IMR-90 (cell line): ENCODE measurements around the gene SPCS3. TPM values are rescaled to one million over a fixed set of nuclear protein-coding genes. Genes with fewer than 3 reads are reported as not detected.

Source experiments
- ATAC-seq: fragments of 200-7000 bp; cut with Tn5 transposase; 2 replicates; pipeline ENCODE4 v1.9.1; 2020; ENCODE audit warnings: low read depth, mild to moderate bottlenecking, moderate library complexity
- BruUV-seq: library from RNA; stranded (reverse); fragments of 400-500 nt; replicated peaks from 2 replicates; lab custom pipeline; 2021; lab: Mats Ljungman, UMichigan
- CTCF ChIA-PET: fragments of 300-600 bp; formaldehyde crosslinking; extraction: SDS; loops from one replicate; lab custom pipeline; 2021; ENCODE audit warnings: antibody characterized with exemption; lab: Yijun Ruan, JAX
- POLR2A ChIA-PET: fragments of 300-600 bp; sonication (Branson Sonifier 250); formaldehyde crosslinking; loops from one replicate; lab custom pipeline; 2022; ENCODE audit warnings: antibody characterized with exemption; ENCODE audit not compliant: unreplicated experiment; lab: Charles Lee
- DNase-seq: peaks from one replicate; pipeline ENCODE4 v3.0.0; 2013
- H2AFZ ChIP-seq: replicated peaks from 2 replicates; pipeline ENCODE3; 2013; ENCODE audit warnings: low read length, mild to moderate bottlenecking; ENCODE audit not compliant: poor library complexity
- H2AK5ac ChIP-seq: 2 replicates; pipeline ENCODE4 v1.6.1; 2013; ENCODE audit warnings: low read depth, low read length, inconsistent platforms
- H2AK9ac ChIP-seq: replicated peaks from 2 replicates; pipeline ENCODE3; 2013; ENCODE audit warnings: mild to moderate bottlenecking, low read depth, low read length, moderate library complexity; ENCODE audit not compliant: poor library complexity
- H2BK120ac ChIP-seq: 2 replicates; pipeline ENCODE4 v1.6.1; 2013; ENCODE audit warnings: low read depth, low read length, inconsistent platforms
- H2BK15ac ChIP-seq: 3 replicates; pipeline ENCODE4 v1.6.1; 2013; ENCODE audit warnings: low read depth, low read length, inconsistent platforms
- H2BK20ac ChIP-seq: 2 replicates; pipeline ENCODE4 v1.6.1; 2013; ENCODE audit warnings: low read depth, mild to moderate bottlenecking, inconsistent platforms, low read length, moderate library complexity
- H2BK5ac ChIP-seq: 2 replicates; pipeline ENCODE4 v1.6.1; 2013; ENCODE audit warnings: mild to moderate bottlenecking, low read depth, low read length, inconsistent platforms; ENCODE audit not compliant: poor library complexity, severe bottlenecking
- H3K14ac ChIP-seq: replicated peaks from 2 replicates; pipeline ENCODE4 v1.6.1; 2013; ENCODE audit warnings: low read depth, low read length, inconsistent platforms
- H3K18ac ChIP-seq: 2 replicates; pipeline ENCODE4 v1.6.1; 2013; ENCODE audit warnings: low read depth, low read length, control low read depth
- H3K23ac ChIP-seq: 2 replicates; pipeline ENCODE4 v1.6.1; 2013; ENCODE audit warnings: low read depth, low read length, inconsistent platforms
- H3K27ac ChIP-seq: 2 replicates; pipeline ENCODE4 v1.5.1; 2013; ENCODE audit warnings: mild to moderate bottlenecking, control low read depth, low read length; ENCODE audit not compliant: insufficient read depth
- H3K27me3 ChIP-seq: 2 replicates; pipeline ENCODE4 v1.6.1; 2013; ENCODE audit warnings: low read length; ENCODE audit not compliant: control insufficient read depth, insufficient read depth
- H3K36me3 ChIP-seq: 2 replicates; pipeline ENCODE4 v1.6.1; 2013; ENCODE audit warnings: low read length, mixed read lengths; ENCODE audit not compliant: control insufficient read depth, insufficient read depth
- H3K4ac ChIP-seq: 2 replicates; pipeline ENCODE4 v1.6.1; 2013; ENCODE audit warnings: low read depth, low read length, inconsistent platforms
- H3K4me1 ChIP-seq: 2 replicates; pipeline ENCODE4 v1.6.1; 2013; ENCODE audit warnings: low read length, mixed read lengths; ENCODE audit not compliant: control insufficient read depth, insufficient read depth
- H3K4me2 ChIP-seq: 2 replicates; pipeline ENCODE4 v1.6.1; 2013; ENCODE audit warnings: low read depth, mild to moderate bottlenecking, control low read depth, low read length, moderate library complexity
- H3K4me3 ChIP-seq: 2 replicates; pipeline ENCODE4 v1.5.1; 2013; ENCODE audit warnings: low read depth, mild to moderate bottlenecking, control low read depth, low read length, moderate library complexity; ENCODE audit not compliant: insufficient read depth
- H3K56ac ChIP-seq: 2 replicates; pipeline ENCODE4 v1.6.1; 2013; ENCODE audit warnings: low read length, inconsistent platforms; ENCODE audit not compliant: insufficient read depth; ENCODE audit errors: extremely low read depth
- H3K79me1 ChIP-seq, 2 experiments: 2 replicates each; pipeline ENCODE4 v1.6.1; 2013; ENCODE audit warnings: low read length in 2 of 2, inconsistent platforms in 1 of 2, low read depth in 1 of 2
- H3K9ac ChIP-seq: 2 replicates; pipeline ENCODE4 v1.6.1; 2013; ENCODE audit warnings: low read depth, low read length, control low read depth
- H3K9me1 ChIP-seq: 2 replicates; pipeline ENCODE4 v1.6.1; 2013; ENCODE audit warnings: low read length, inconsistent platforms; ENCODE audit not compliant: insufficient read depth
- H3K9me3 ChIP-seq: 2 replicates; pipeline ENCODE4 v1.6.1; 2013; ENCODE audit warnings: low read length; ENCODE audit not compliant: control insufficient read depth, insufficient read depth
- H4K20me1 ChIP-seq: 2 replicates; pipeline ENCODE4 v1.6.1; 2013; ENCODE audit warnings: low read length, inconsistent platforms; ENCODE audit not compliant: insufficient read depth
- H4K5ac ChIP-seq: 2 replicates; pipeline ENCODE4 v1.6.1; 2013; ENCODE audit warnings: mild to moderate bottlenecking, low read depth, low read length, control low read depth
- H4K8ac ChIP-seq, 2 experiments: 2 replicates each; pipeline ENCODE4 v1.6.1; 2013; ENCODE audit warnings: low read depth in 2 of 2, low read length in 2 of 2, control low read depth in 1 of 2, inconsistent platforms in 1 of 2
- H4K91ac ChIP-seq: 2 replicates; pipeline ENCODE4 v1.6.1; 2013; ENCODE audit warnings: low read depth, low read length, inconsistent platforms; ENCODE audit not compliant: insufficient read depth
- BHLHE40 ChIP-seq: fragments of 150-350 bp; IDR thresholded peaks from 2 replicates; pipeline ENCODE4 v1.6.1; 2016; ENCODE audit warnings: mild to moderate bottlenecking, low read depth, low read length
- MXI1 ChIP-seq: IDR thresholded peaks from 2 replicates; pipeline ENCODE4 v1.6.1; 2012; ENCODE audit warnings: low read depth, mild to moderate bottlenecking, low read length, moderate library complexity, borderline replicate concordance
- WGBS, 2 experiments: methylation state at CpG; one replicate each; pipeline versions ENCODE4 v1.1.5 to v1.1.7; 2013; ENCODE audit warnings: missing lambda C conversion rate in 2 of 2; ENCODE audit not compliant: insufficient read length in 1 of 2; ENCODE audit errors: extremely low coverage in 2 of 2; 5-methylcytosine and 5-hydroxymethylcytosine counted together
- dilution Hi-C: fragments of 300-500 bp; cut with HindIII; formaldehyde crosslinking; loops from one replicate; pipeline ENCODE4 v1.14.3; 2018; ENCODE audit warnings: low sequenced_read_pairs; ENCODE audit not compliant: unreplicated experiment
- in situ Hi-C: fragments of 300-500 bp; cut with MboI; formaldehyde crosslinking; loops from 3 replicates; pipeline ENCODE4 v1.14.3; 2019; ENCODE audit warnings: low sequenced_read_pairs, inconsistent platforms, mixed read lengths
- intact Hi-C: fragments of 100-400 bp; cut with micrococcal nuclease; formaldehyde crosslinking; loops from 2 replicates; pipeline ENCODE4 v1.10.0; 2022
- polyA plus RNA-seq, 3 experiments: library from polyadenylated mRNA; depleted of rRNA; stranded (reverse); fragments of >200 nt; gene quantifications; 2 replicates each; pipeline ENCODE4 v1.2.3, GENCODE V29; 2012; ENCODE audit warnings: low replicate concordance in 1 of 3
- total RNA-seq: library from RNA; depleted of rRNA; stranded (reverse); fragments of >200 nt; gene quantifications from 2 replicates; pipeline ENCODE4 v1.2.3, GENCODE V29; 2012

The SPCS3 gene
- total and polyA plus RNA-seq, 2 of the 4 experiments (the other 2 are of a cell fraction) = 41.6 to 77.4 TPM

GRCh38 chr4:176319151-176319703 lies 539 bp upstream of the SPCS3 start:
- no peaks in the 10 kb centered on the region for H3K36me3 ChIP-seq
- H4K20me1 ChIP-seq = peaks cover 6% of the 10 kb centered on the region; the same call in 1 of the 2 replicates
- peak overlapping the region; percentile 18; the same call in 1 of the 3 replicates for H2BK15ac ChIP-seq
- peak overlapping the region; percentile 67 for H2BK5ac ChIP-seq
- H3K9me3 ChIP-seq = no peaks in the 10 kb centered on the region
- peak overlapping the region; percentile 77 for H3K27ac ChIP-seq
- in situ Hi-C loops (no loop called here), intact Hi-C loops (loop anchor here (2.0 kb wide), 1 partner anchor 124 kb away; the partner anchor contains the start of gene SPATA4), dilution Hi-C loops (no loop called here)
- peak overlapping the region; percentile 71 for H2AK9ac ChIP-seq
- peak overlapping the region; percentile 84 for H3K14ac ChIP-seq
- no peaks in the 10 kb centered on the region for H3K27me3 ChIP-seq
- H2AK5ac ChIP-seq = no peak overlapping the region
- H2AFZ ChIP-seq = peak overlapping the region; percentile 97
- 0 out of 2 replicates have a peak overlapping the region, but pooled peaks have one; percentile 12 for H3K18ac ChIP-seq
- ATAC-seq = peak; percentile 3
- H4K5ac ChIP-seq = peak overlapping the region; percentile 8; the same call in 1 of the 2 replicates
- peaks cover 0 to 10% of the 10 kb centered on the region in 2 experiments; a peak in 1 of 4 replicates for H3K79me1 ChIP-seq
- H4K8ac ChIP-seq = peak overlapping the region; percentile 44 to 76; a peak in 3 of 4 replicates
- H3K4me2 ChIP-seq = peak overlapping the region; percentile 88
- no peak for TF ChIP-seq MXI1
- TF ChIP-seq BHLHE40 = peak; percentile 6; the same call in 1 of the 2 replicates
- TSS peak; percentile 91 for BruUV-seq
- peak overlapping the region; percentile 74 for H4K91ac ChIP-seq
- H3K4me1 ChIP-seq = no peaks in the 10 kb centered on the region
- H3K9me1 ChIP-seq = no peaks in the 10 kb centered on the region
- CTCF ChIA-PET = interaction anchor here (0.7 kb wide), 1 partner anchor 221 kb away, joined by 3 read pairs; no protein-coding TSS in a partner anchor
- H3K56ac ChIP-seq = peak overlapping the region; percentile 71; the same call in 1 of the 2 replicates
- peak overlapping the region; percentile 90 for H3K9ac ChIP-seq
- H3K4ac ChIP-seq = peak overlapping the region; percentile 85
- H2BK20ac ChIP-seq = peak overlapping the region; percentile 21; the same call in 1 of the 2 replicates
- H2BK120ac ChIP-seq = peak overlapping the region; percentile 79
- peak overlapping the region; percentile 96 for H3K4me3 ChIP-seq
- WGBS, 2 experiments = 0% methylated on average over 1 of the region's 13 CpGs; no CpG with 5 or more reads in 1 of the 2 experiments
- POLR2A ChIA-PET = interaction anchor here (0.6 kb wide), 1 partner anchor 88 kb away, joined by 4 read pairs; no protein-coding TSS in a partner anchor
- no peak for DNase-seq
- H3K23ac ChIP-seq = peak overlapping the region; percentile 82
